ENCODE results near the gene ARSK. TPM values are rescaled to one million over a fixed set of nuclear protein-coding genes. Genes with fewer than 3 reads are reported as not detected.
A peak's percentile ranks its signal among the peaks of the same experiment; 100 is the strongest.

ARSK gene
- total and polyA plus RNA-seq, 8 donors, result 2.9 to 68.3 (median 4.9) TPM; not detected in 1

- H3K4me3 ChIP-seq, result no peak overlapping the region
- H3K4me1 ChIP-seq, result peaks cover 9 to 28% (median 26%) of the 10 kb centered on the region in 4 donors
- no peak for DNase-seq
- TF ChIP-seq CTCF (IDR thresholded peaks at IDR 0.05) (no peak), EP300 (IDR thresholded peaks at IDR 0.05) (no peak)
- H3K27ac ChIP-seq, result no peak overlapping the region
- H3K27me3 ChIP-seq, result no peaks in the 10 kb centered on the region
- no peaks in the 10 kb centered on the region for H3K9me3 ChIP-seq
- intact Hi-C loops (cut with DNase I; ENCODE audit: low total_unique reads), result no loop called here
- 57 to 93% (median 89%) methylated on average over 2 of the region's 2 CpGs for WGBS, 5 donors
- peaks cover 0 to 2% (median under 1%) of the 10 kb centered on the region in 4 donors for H3K36me3 ChIP-seq
Measured at GRCh38 chr5:95557841-95558240, 2.9 kb downstream of the ARSK start.

GRCh38 chr5:95562282-95562681, 7.4 kb downstream of the ARSK start:
- Histone ChIP-seq H3K4me3 (no peak overlapping the region), H3K4me1 (peaks cover 0 to 4% (median 0%) of the 10 kb centered on the region in 4 donors), H3K27me3 (no peaks in the 10 kb centered on the region), H3K9me3 (no peaks in the 10 kb centered on the region), H3K36me3 (peaks cover 0 to 14% (median 11%) of the 10 kb centered on the region in 4 donors), H3K27ac (no peak overlapping the region)
- DNase-seq, result no peak
- TF ChIP-seq CTCF (IDR thresholded peaks at IDR 0.05) (no peak), EP300 (IDR thresholded peaks at IDR 0.05) (no peak), POLR2AphosphoS5 (IDR thresholded peaks at IDR 0.05) (no peak), POLR2A (IDR thresholded peaks at IDR 0.05) (no peak)
- intact Hi-C loops (cut with DNase I; ENCODE audit: low total_unique reads), result no loop called here
- 81 to 94% (median 87%) methylated on average over 1 of the region's 1 CpG for WGBS, 5 donors

- H3K4me1 ChIP-seq, result no peaks in the 10 kb centered on the region
- intact Hi-C loops (cut with DNase I; ENCODE audit: low total_unique reads), result no loop called here
- H3K36me3 ChIP-seq, result peaks cover 0 to 24% (median 20%) of the 10 kb centered on the region in 4 donors
- no peak overlapping the region for H3K4me3 ChIP-seq
- H3K9me3 ChIP-seq, result no peaks in the 10 kb centered on the region
- 89 to 94% (median 91%) methylated on average over 5 of the region's 5 CpGs for WGBS, 5 donors
- no peak for TF ChIP-seq POLR2AphosphoS5 (IDR thresholded peaks at IDR 0.05)
- no peak for TF ChIP-seq POLR2A (IDR thresholded peaks at IDR 0.05)
- no peak for TF ChIP-seq EP300 (IDR thresholded peaks at IDR 0.05)
- TF ChIP-seq CTCF (IDR thresholded peaks at IDR 0.05), result no peak
- no peak for DNase-seq
- no peaks in the 10 kb centered on the region for H3K27me3 ChIP-seq
- no peak overlapping the region for H3K27ac ChIP-seq
Measured at GRCh38 chr5:95563367-95563766, 8.5 kb downstream of the ARSK start.

DNA sequence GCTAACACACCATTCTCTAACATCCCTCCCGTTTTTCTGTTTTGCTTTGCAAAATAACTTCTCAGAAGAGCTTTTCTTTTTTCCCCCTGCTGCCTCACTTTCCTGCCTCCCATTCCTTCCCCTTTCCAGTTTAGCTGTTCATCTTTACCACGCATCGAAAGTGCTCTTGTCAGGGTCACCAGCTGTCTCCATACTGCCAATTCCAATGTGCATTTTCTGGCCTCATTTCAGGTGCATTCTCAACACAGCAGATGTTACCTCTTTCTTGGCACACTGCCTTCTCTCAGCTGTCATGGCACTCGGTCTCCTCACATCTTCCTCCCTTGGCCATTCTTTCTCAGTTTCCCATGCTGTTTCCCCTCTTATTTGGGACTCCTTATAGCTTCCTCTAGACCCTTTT, 9.5 kb downstream of the ARSK start:
- Histone ChIP-seq H3K4me3 (no peak overlapping the region), H3K9me3 (no peaks in the 10 kb centered on the region), H3K27ac (no peak overlapping the region), H3K27me3 (no peaks in the 10 kb centered on the region), H3K36me3 (peaks cover 0 to 35% (median 30%) of the 10 kb centered on the region in 4 donors), H3K4me1 (no peaks in the 10 kb centered on the region)
- intact Hi-C loops (cut with DNase I; ENCODE audit: low total_unique reads), result no loop called here
- 66 to 84% (median 74%) methylated on average over 4 of the region's 4 CpGs for whole genome bisulfite sequencing, 5 donors
- TF ChIP-seq POLR2AphosphoS5 (IDR thresholded peaks at IDR 0.05), result no peak
- peak in 1 of 2 donors; percentile 6 for DNase-seq

DNA sequence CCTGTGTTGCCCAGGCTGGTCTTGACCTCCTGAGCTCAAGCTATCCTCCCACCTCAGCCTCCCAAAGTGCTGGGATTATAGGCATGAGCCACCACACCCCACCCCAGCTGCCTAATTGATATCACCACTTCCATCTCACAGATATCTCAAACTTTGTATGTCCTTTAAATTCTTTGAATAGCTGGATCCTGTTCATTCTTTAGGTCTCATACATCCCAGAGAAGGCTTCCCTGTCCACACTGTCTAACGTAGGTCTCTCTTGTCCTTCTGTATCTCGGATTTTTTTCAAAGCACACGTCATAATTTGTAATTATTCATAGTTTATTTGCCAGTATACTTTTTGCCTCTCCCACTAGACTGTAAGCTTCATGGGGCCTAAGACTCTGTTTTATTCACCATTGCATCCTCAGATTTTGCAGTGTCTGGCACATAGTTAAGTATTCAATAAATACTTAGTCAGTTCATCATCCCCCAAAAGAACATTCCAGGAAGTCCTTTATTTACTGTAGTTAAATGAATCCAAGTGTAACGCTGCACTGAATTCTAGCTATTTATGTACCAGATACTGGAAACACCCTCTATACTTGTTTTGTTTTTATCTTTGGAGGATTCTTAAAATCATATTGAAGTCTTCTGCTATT, 10.5 kb downstream of the ARSK start:
- H3K36me3 ChIP-seq, result peaks cover 0 to 39% (median 36%) of the 10 kb centered on the region in 4 donors
- H3K27ac ChIP-seq, result no peak overlapping the region
- no peak for DNase-seq
- no peak overlapping the region for H3K4me3 ChIP-seq
- TF ChIP-seq CTCF (IDR thresholded peaks at IDR 0.05), result no peak
- no peak for TF ChIP-seq POLR2AphosphoS5 (IDR thresholded peaks at IDR 0.05)
- no peak for TF ChIP-seq EP300 (IDR thresholded peaks at IDR 0.05)
- no peak for TF ChIP-seq POLR2A (IDR thresholded peaks at IDR 0.05)
- H3K9me3 ChIP-seq, result no peaks in the 10 kb centered on the region
- intact Hi-C loops (cut with DNase I; ENCODE audit: low total_unique reads), result no loop called here
- H3K27me3 ChIP-seq, result no peaks in the 10 kb centered on the region
- WGBS, 5 donors, result 85 to 92% (median 87%) methylated on average over 4 of the region's 4 CpGs
- no peaks in the 10 kb centered on the region for H3K4me1 ChIP-seq
